ENCODE measurements around the gene SFXN5. TPM values are rescaled to one million over a fixed set of nuclear protein-coding genes. Genes with fewer than 3 reads are reported as not detected.

SFXN5 gene
- total RNA-seq, 1 experiment from 2014 or later: 31.3 TPM

DNA sequence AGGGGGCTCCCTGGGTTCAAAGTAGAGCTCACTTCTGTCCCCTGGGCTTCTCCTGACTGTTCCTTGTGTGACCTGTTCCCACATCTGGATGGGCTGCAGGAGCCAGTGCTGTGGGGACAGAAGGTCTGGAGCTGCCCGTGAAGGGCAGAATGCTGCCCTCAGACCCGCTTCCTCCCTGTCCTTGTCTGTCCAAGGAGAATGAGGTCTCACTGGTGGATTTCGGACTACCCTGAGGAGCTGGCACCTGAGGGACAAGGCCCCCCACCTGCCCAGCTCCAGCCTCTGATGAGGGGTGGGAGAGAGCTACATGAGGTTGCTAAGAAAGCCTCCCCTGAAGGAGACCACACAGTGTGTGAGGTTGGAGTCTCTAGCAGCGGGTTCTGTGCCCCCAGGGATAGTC, 138.7 kb downstream of the SFXN5 start:
- ChIA-PET POLR2A (no interaction called here), CTCF (interaction anchor here (4.8 kb wide), 1 partner anchor 40 kb away, joined by 62 read pairs; no protein-coding TSS in a partner anchor)
- TF ChIP-seq, protein P1, sequence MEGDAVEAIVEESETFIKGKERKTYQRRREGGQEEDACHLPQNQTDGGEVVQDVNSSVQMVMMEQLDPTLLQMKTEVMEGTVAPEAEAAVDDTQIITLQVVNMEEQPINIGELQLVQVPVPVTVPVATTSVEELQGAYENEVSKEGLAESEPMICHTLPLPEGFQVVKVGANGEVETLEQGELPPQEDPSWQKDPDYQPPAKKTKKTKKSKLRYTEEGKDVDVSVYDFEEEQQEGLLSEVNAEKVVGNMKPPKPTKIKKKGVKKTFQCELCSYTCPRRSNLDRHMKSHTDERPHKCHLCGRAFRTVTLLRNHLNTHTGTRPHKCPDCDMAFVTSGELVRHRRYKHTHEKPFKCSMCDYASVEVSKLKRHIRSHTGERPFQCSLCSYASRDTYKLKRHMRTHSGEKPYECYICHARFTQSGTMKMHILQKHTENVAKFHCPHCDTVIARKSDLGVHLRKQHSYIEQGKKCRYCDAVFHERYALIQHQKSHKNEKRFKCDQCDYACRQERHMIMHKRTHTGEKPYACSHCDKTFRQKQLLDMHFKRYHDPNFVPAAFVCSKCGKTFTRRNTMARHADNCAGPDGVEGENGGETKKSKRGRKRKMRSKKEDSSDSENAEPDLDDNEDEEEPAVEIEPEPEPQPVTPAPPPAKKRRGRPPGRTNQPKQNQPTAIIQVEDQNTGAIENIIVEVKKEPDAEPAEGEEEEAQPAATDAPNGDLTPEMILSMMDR (IDR thresholded peaks at IDR 0.05; ENCODE audit: insufficient read depth in 1 of 2, low read depth in 1 of 2, low read length in 1 of 2, severe bottlenecking in 1 of 2, unreplicated experiment in 1 of 2): no peak
- Mint-ChIP-seq H3K4me3 (ENCODE audit: unreplicated experiment) (no peak overlapping the region), H3K36me3 (ENCODE audit: insufficient read depth, unreplicated experiment) (no peaks in the 10 kb centered on the region), H3K27ac (ENCODE audit: unreplicated experiment) (no peak overlapping the region), H3K4me1 (ENCODE audit: low read depth, unreplicated experiment) (peaks cover 6% of the 10 kb centered on the region), H3K9me3 (ENCODE audit: unreplicated experiment) (no peaks in the 10 kb centered on the region), H3K27me3 (ENCODE audit: insufficient read depth, unreplicated experiment) (no peaks in the 10 kb centered on the region)
- Histone ChIP-seq H3K9me3 (no peaks in the 10 kb centered on the region), H3K27me3 (replicated peaks; ENCODE audit: control insufficient read depth, insufficient read depth, low read length) (no peaks in the 10 kb centered on the region; the same call in 1 of the 2 replicates), H3K4me1 (0 out of 2 replicates have a peak, but pooled peaks cover 5% of the 10 kb centered on the region), H3K36me3 (ENCODE audit: control insufficient read depth, insufficient read depth, low read length) (peaks cover 1% of the 10 kb centered on the region), H3K4me3 (ENCODE audit: low read depth, low read length) (no peak overlapping the region)
- intact Hi-C loops (cut with micrococcal nuclease; ENCODE audit: unreplicated experiment): no loop called here
- DNase-seq: no peak
- BruUV-seq (replicated peaks): no TSS peak

DNA sequence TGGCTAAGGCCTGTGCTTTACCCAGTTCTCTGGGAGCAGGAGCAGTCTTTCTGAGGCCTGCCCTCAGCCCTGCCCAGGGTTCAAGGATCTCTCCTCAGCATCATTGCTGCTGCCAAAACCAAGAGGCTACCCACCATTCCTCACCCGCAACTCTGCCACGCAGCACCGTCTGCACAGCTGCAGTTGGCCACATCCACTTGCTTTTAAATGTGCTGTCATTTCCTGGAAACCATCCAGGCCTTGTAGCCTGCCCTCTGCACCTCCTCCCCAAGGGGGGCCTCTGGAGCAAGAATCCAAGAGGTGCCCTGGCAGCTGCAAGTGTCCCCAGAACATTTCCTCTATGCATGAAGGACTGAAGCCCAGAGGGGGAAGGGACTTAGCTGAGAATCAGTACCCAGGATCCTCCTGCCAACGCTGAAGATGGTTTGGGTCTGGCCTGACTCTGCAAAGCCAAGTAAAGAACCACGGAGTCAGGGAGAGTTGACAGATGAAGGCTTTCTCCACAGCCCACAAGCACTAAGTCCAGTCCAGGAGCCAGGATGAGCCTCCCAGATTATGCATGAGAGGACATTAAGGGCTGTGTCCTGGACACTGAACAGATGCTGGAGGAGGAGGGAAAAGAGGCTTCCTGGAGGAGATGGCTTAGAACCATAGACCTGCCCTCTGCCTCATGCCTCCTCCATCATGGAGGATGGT, 139.3 kb downstream of the SFXN5 start:
- ChIA-PET POLR2A (no interaction called here), CTCF (interaction anchor here (4.8 kb wide), 1 partner anchor 39 kb away, joined by 62 read pairs; no protein-coding TSS in a partner anchor)
- Histone ChIP-seq H3K4me1 (0 out of 2 replicates have a peak, but pooled peaks cover 5% of the 10 kb centered on the region), H3K27me3 (replicated peaks; ENCODE audit: control insufficient read depth, insufficient read depth, low read length) (no peaks in the 10 kb centered on the region; the same call in 1 of the 2 replicates), H3K36me3 (ENCODE audit: control insufficient read depth, insufficient read depth, low read length) (peaks cover 1% of the 10 kb centered on the region), H3K9me3 (no peaks in the 10 kb centered on the region), H3K4me3 (ENCODE audit: low read depth, low read length) (no peak overlapping the region)
- Mint-ChIP-seq H3K4me1 (ENCODE audit: low read depth, unreplicated experiment) (peaks cover 6% of the 10 kb centered on the region), H3K27me3 (ENCODE audit: insufficient read depth, unreplicated experiment) (no peaks in the 10 kb centered on the region), H3K27ac (ENCODE audit: unreplicated experiment) (no peak overlapping the region), H3K36me3 (ENCODE audit: insufficient read depth, unreplicated experiment) (no peaks in the 10 kb centered on the region), H3K9me3 (ENCODE audit: unreplicated experiment) (no peaks in the 10 kb centered on the region), H3K4me3 (ENCODE audit: unreplicated experiment) (no peak overlapping the region)
- no peak for DNase-seq
- BruUV-seq (replicated peaks): no TSS peak
- TF ChIP-seq, protein P1 (IDR thresholded peaks at IDR 0.05; ENCODE audit: insufficient read depth in 1 of 2, low read depth in 1 of 2, low read length in 1 of 2, severe bottlenecking in 1 of 2, unreplicated experiment in 1 of 2): no peak
- intact Hi-C loops (cut with micrococcal nuclease; ENCODE audit: unreplicated experiment): no loop called here

DNA sequence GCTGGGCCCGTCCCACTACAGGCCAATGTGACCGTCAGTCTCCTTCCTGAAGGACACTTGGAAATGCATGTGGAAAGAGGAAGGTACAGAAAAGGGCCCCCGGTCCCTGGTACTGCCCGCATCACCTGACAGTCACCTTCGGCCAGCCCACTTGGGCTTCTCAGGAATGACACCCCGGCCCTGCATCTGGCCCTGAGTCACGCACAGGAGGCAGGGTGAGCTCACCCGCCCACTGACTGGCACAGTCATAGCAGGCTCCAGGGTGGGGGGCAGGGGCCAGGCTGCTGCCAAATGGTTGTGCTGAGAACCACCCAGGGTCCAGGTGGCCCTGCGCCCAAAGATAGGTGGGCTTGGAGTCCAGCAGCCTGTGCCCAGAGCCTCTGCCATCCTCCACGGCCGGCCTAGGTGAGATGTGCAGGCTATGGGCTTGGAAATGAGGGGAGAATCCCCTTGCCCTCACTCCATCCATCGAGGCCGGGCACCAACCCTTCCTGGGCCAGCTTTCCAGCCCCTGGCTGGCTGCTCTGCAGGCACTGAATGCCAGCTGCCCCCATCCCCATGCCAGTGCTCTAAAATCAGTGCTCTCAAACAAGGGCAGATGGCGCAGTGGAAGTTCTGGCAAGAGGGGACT, 140.1 kb downstream of the SFXN5 start:
- no TSS peak for BruUV-seq (replicated peaks)
- Mint-ChIP-seq H3K27me3 (ENCODE audit: insufficient read depth, unreplicated experiment) (no peaks in the 10 kb centered on the region), H3K27ac (ENCODE audit: unreplicated experiment) (no peak overlapping the region), H3K9me3 (ENCODE audit: unreplicated experiment) (no peaks in the 10 kb centered on the region), H3K4me1 (ENCODE audit: low read depth, unreplicated experiment) (peaks cover 6% of the 10 kb centered on the region), H3K4me3 (ENCODE audit: unreplicated experiment) (no peak overlapping the region), H3K36me3 (ENCODE audit: insufficient read depth, unreplicated experiment) (no peaks in the 10 kb centered on the region)
- TF ChIP-seq, protein P1 (IDR thresholded peaks at IDR 0.05; ENCODE audit: insufficient read depth in 1 of 2, low read depth in 1 of 2, low read length in 1 of 2, severe bottlenecking in 1 of 2, unreplicated experiment in 1 of 2): no peak
- Histone ChIP-seq H3K9me3 (no peaks in the 10 kb centered on the region), H3K4me3 (ENCODE audit: low read depth, low read length) (no peak overlapping the region), H3K36me3 (ENCODE audit: control insufficient read depth, insufficient read depth, low read length) (peaks cover 1% of the 10 kb centered on the region), H3K4me1 (0 out of 2 replicates have a peak, but pooled peaks cover 5% of the 10 kb centered on the region), H3K27me3 (replicated peaks; ENCODE audit: control insufficient read depth, insufficient read depth, low read length) (peaks cover under 1% of the 10 kb centered on the region; the same call in 1 of the 2 replicates)
- POLR2A ChIA-PET: no interaction called here
- peak in 1 of 2 experiments; percentile 16 for DNase-seq
- intact Hi-C loops (cut with micrococcal nuclease; ENCODE audit: unreplicated experiment): no loop called here
- CTCF ChIA-PET: interaction anchor here (4.8 kb wide), 1 partner anchor 38 kb away, joined by 62 read pairs; no protein-coding TSS in a partner anchor

Measured in Caco-2 (cell line).